Mesenteric fat pad (tissue), 1 donor: Measurements from ENCODE around the gene SYNC. TPM values are rescaled to one million over a fixed set of nuclear protein-coding genes. Genes with fewer than 3 reads are reported as not detected.
A peak's percentile ranks its signal among the peaks of the same experiment; 100 is the strongest.
"Not testable (repeated sequence)": the region's sequence is repeated elsewhere in the genome, so short reads cannot be mapped to it uniquely, and the experiment has no call there.

ENCODE experiments used
- DNase-seq: peaks from one replicate; pipeline ENCODE4 v3.0.0-alpha.2; 2020; ENCODE audit warnings: low spot score
- total RNA-seq: library from RNA; stranded (reverse); fragmentation: NEBNext Ultra II Directional; extraction: Animal tissue kit (Norgen Biotek cat#: 25700); gene quantifications from one replicate; pipeline ENCODE4 v1.2.1, GENCODE V29; 2021
- donor health status: DM: yes; HTN: yes; CAD: no.

Gene SYNC
- total RNA-seq, 1 donor from 2014 or later = 27.1 TPM

GRCh38 chr1:32693455-32694174 is 9.0 kb downstream of the SYNC start:
- DNase-seq = no peak

- DNase-seq = no peak
Observed at GRCh38 chr1:32686387-32686786, 16.2 kb downstream of the SYNC start.

GRCh38 chr1:32685498-32685897 is 17.1 kb downstream of the SYNC start:
- DNase-seq = no peak

GRCh38 chr1:32684167-32684811 is 18.3 kb downstream of the SYNC start:
- DNase-seq = peak; percentile 26

- DNase-seq = no peak
Observed at GRCh38 chr1:32683397-32683796, 19.2 kb downstream of the SYNC start.

- DNase-seq = no peak
Observed at GRCh38 chr1:32681999-32682398, 20.6 kb downstream of the SYNC start.

GRCh38 chr1:32681509-32681908 is 21.1 kb downstream of the SYNC start:
- DNase-seq = no peak

- no peak for DNase-seq
Observed at GRCh38 chr1:32680642-32681041, 21.9 kb downstream of the SYNC start.

- DNase-seq = not testable (repeated sequence)
Observed at GRCh38 chr1:32679993-32680392, 22.6 kb downstream of the SYNC start.

- no peak for DNase-seq
Observed at GRCh38 chr1:32676945-32677344, 25.6 kb downstream of the SYNC start.

- not testable (repeated sequence) for DNase-seq
Observed at GRCh38 chr1:32668716-32669115, 33.9 kb downstream of the SYNC start.

- DNase-seq = no peak
Observed at GRCh38 chr1:32666901-32667566, 35.5 kb downstream of the SYNC start.

- DNase-seq = no peak
Observed at GRCh38 chr1:32665915-32666314, 36.7 kb downstream of the SYNC start.

GRCh38 chr1:32659581-32659980 is 43.0 kb downstream of the SYNC start:
- DNase-seq = no peak

- no peak for DNase-seq
Observed at GRCh38 chr1:32652244-32652962, 50.2 kb downstream of the SYNC start.

GRCh38 chr1:32651461-32652073 is 51.0 kb downstream of the SYNC start:
- DNase-seq = no peak

- DNase-seq = peak; percentile 99
Observed at GRCh38 chr1:32650752-32651460, 51.7 kb downstream of the SYNC start, which contains the start of gene RBBP4. RBBP4 (plus strand) TSS chr1:32651208; CDS start chr1:32651307, 99 bp downstream.

- no peak for DNase-seq
Observed at GRCh38 chr1:32650248-32650751, 52.3 kb downstream of the SYNC start, which contains the start of gene ZBTB8OS. ZBTB8OS (minus strand) TSS chr1:32650550; CDS start chr1:32650529, 21 bp downstream.

GRCh38 chr1:32647308-32648134 is 55.0 kb downstream of the SYNC start:
- DNase-seq = no peak
